ENCODE measurements around the gene EBF4.

- TF ChIP-seq CTCF (IDR thresholded peaks at IDR 0.05; ENCODE audit: insufficient read depth, low read length, poor library complexity, severe bottlenecking) (no peak), EZH2phosphoT487 (conservative IDR thresholded peaks at IDR 0.05; ENCODE audit: low read length) (no peak)
Observed at GRCh38 chr20:2690718-2691117, 1.9 kb upstream of the EBF4 start.

Measured in SU-DHL-6 (cell line).